ENCODE measurements around the gene ZNF444. TPM values are rescaled to one million over a fixed set of nuclear protein-coding genes. Genes with fewer than 3 reads are reported as not detected.

Gene ZNF444
- polyA plus RNA-seq, 1 experiment, result 9.9 TPM

DNA sequence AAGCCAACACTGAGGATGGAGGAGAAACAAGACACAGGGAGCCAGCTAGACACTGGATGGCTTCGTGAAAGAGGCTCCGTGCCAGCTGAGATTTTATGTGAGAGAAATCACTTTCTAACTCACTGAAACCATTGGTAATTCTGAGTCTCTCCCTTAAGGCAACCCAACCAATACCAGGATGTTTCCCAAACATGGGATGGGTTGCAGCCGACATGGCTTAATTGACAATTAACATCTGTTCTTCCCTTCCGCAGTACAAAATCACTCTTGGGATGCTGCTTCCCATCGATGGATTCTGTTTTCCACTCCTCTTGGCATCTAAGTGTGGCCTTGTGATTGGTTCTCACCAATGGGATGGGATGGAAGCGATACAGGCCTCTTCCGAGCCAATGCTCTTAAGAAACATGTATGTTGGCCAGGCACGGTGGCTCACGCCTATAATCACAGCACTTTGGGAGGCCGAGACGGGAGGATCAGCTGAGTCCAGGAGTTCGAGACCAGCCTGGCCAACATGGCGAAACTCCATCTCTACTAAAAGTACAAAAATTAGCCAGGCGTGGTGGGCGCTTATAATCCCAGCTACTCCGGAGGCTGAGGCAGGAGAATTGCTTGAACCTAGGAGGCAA lies 17.7 kb upstream of the ZNF444 start:
- no peak for DNase-seq (ENCODE audit: low read depth, low spot score)
- CTCF ChIA-PET, result interaction anchor here (0.9 kb wide), 1 partner anchor 9 kb away, joined by 3 read pairs; no protein-coding TSS in a partner anchor
- TF ChIP-seq CTCF (IDR thresholded peaks at IDR 0.05; ENCODE audit: low read depth, low read length), result no peak
- Histone ChIP-seq H3K9me3 (ENCODE audit: control insufficient read depth, insufficient read depth, low read length) (no peaks in the 10 kb centered on the region; the same call in 1 of the 2 replicates), H3K27ac (ENCODE audit: low read depth, low read length) (no peak overlapping the region), H3K27me3 (ENCODE audit: control insufficient read depth, insufficient read depth, low read length) (no peaks in the 10 kb centered on the region), H3K4me3 (ENCODE audit: low read depth, low read length) (no peak overlapping the region)
- POLR2A ChIA-PET, result no interaction called here

GRCh38 chr19:56124578-56124977 lies 16.5 kb upstream of the ZNF444 start:
- no peak for TF ChIP-seq CTCF (IDR thresholded peaks at IDR 0.05; ENCODE audit: low read depth, low read length)
- ChIA-PET CTCF (no interaction called here), POLR2A (no interaction called here)
- no peak overlapping the region for H3K27ac ChIP-seq (ENCODE audit: low read depth, low read length)
- DNase-seq (ENCODE audit: low read depth, low spot score), result no peak
- no peaks in the 10 kb centered on the region; the same call in 1 of the 2 replicates for H3K9me3 ChIP-seq (ENCODE audit: control insufficient read depth, insufficient read depth, low read length)
- no peaks in the 10 kb centered on the region for H3K27me3 ChIP-seq (ENCODE audit: control insufficient read depth, insufficient read depth, low read length)
- no peak overlapping the region for H3K4me3 ChIP-seq (ENCODE audit: low read depth, low read length)

GRCh38 chr19:56125806-56126590 lies 15.1 kb upstream of the ZNF444 start:
- TF ChIP-seq CTCF (IDR thresholded peaks at IDR 0.05; ENCODE audit: low read depth, low read length), result no peak
- no peak overlapping the region for H3K27ac ChIP-seq (ENCODE audit: low read depth, low read length)
- no peak for DNase-seq (ENCODE audit: low read depth, low spot score)
- CTCF ChIA-PET, result interaction anchor here (1.1 kb wide), 1 partner anchor 28 kb away, joined by 3 read pairs; no protein-coding TSS in a partner anchor
- H3K27me3 ChIP-seq (ENCODE audit: control insufficient read depth, insufficient read depth, low read length), result no peaks in the 10 kb centered on the region
- no peak overlapping the region for H3K4me3 ChIP-seq (ENCODE audit: low read depth, low read length)
- POLR2A ChIA-PET, result interaction anchor here (0.7 kb wide), 1 partner anchor 15 kb away, joined by 5 read pairs; no protein-coding TSS in a partner anchor
- no peaks in the 10 kb centered on the region; the same call in 1 of the 2 replicates for H3K9me3 ChIP-seq (ENCODE audit: control insufficient read depth, insufficient read depth, low read length)

DNA sequence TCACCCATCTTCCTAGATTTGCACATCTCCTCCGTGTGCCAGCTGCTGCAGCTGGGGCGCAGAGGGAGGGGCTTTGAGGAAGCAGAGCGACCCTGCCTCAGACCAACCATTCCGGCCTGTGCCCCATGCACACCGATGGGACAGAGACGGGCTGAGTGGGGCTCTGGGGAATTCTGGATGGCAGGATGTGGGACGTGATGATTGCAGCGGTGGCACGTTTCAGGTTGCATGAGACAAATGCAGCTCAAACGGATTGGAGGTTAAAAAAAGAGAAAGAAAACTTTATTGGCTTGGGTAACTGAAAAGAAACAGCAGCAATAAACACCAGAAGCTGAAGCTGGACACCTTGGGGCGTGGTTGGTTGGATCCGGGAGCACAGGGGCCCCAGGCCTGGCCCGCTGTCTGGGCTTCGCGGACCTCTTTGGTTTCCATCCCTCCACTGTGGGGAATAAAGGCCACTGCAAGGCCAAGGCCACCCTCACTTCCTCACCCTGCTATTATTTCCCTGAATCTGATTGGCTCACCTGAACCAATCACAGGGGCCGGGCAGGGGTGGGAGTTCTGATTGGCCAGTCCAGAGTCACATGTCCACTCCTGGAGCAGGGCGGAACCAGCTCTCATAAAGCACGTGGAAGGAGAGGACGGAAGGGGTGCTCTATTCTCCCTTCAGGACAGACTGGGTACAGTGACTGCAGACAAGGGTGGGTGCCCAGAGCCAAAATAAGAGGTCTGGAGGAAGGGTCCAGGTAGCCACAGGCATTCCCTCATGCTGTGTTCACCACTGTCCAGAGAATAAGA lies 13.9 kb upstream of the ZNF444 start:
- ChIA-PET CTCF (interaction anchor here (0.5 kb wide), 1 partner anchor 221 kb away, joined by 3 read pairs; no protein-coding TSS in a partner anchor), POLR2A (no interaction called here)
- no peak overlapping the region for H3K4me3 ChIP-seq (ENCODE audit: low read depth, low read length)
- H3K9me3 ChIP-seq (ENCODE audit: control insufficient read depth, insufficient read depth, low read length), result no peaks in the 10 kb centered on the region; the same call in 1 of the 2 replicates
- DNase-seq (ENCODE audit: low read depth, low spot score), result no peak
- H3K27me3 ChIP-seq (ENCODE audit: control insufficient read depth, insufficient read depth, low read length), result no peaks in the 10 kb centered on the region
- no peak for TF ChIP-seq CTCF (IDR thresholded peaks at IDR 0.05; ENCODE audit: low read depth, low read length)
- H3K27ac ChIP-seq (ENCODE audit: low read depth, low read length), result no peak overlapping the region
